Esophagus (tissue), 2 donors: ENCODE results near the gene LRATD1. TPM values are rescaled to one million over a fixed set of nuclear protein-coding genes. Genes with fewer than 3 reads are reported as not detected.

Experiments used
- H3K27ac ChIP-seq, 2 donors: one replicate each; pipeline ENCODE4 v1.5.1; 2013; ENCODE audit warnings: low read depth in 2 of 2, mild to moderate bottlenecking in 2 of 2, inconsistent platforms in 1 of 2, low read length in 1 of 2, moderate library complexity in 1 of 2
- H3K27me3 ChIP-seq, 2 donors: one replicate each; pipeline ENCODE4 v1.6.1; 2013; ENCODE audit warnings: low read length in 2 of 2, control low read depth in 1 of 2, mild to moderate bottlenecking in 1 of 2; ENCODE audit not compliant: insufficient read depth in 2 of 2, control insufficient read depth in 1 of 2
- H3K36me3 ChIP-seq, 2 donors: one replicate each; pipeline ENCODE4 v1.6.1; 2013; ENCODE audit warnings: low read length in 1 of 2; ENCODE audit not compliant: control insufficient read depth in 2 of 2, insufficient read depth in 2 of 2
- H3K4me1 ChIP-seq, 2 donors: one replicate each; pipeline ENCODE4 v1.6.1; 2013; ENCODE audit warnings: low read length in 1 of 2; ENCODE audit not compliant: control insufficient read depth in 2 of 2, insufficient read depth in 2 of 2
- H3K4me3 ChIP-seq, 2 donors: one replicate each; pipeline ENCODE4 v1.5.1; 2013; ENCODE audit warnings: low read length in 2 of 2, mild to moderate bottlenecking in 2 of 2, low read depth in 1 of 2, moderate library complexity in 1 of 2
- H3K9me3 ChIP-seq, 2 donors: one replicate each; pipeline ENCODE4 v1.6.1; 2013; ENCODE audit warnings: mild to moderate bottlenecking in 2 of 2, low read depth in 1 of 2, low read length in 1 of 2, moderate library complexity in 1 of 2; ENCODE audit not compliant: control insufficient read depth in 2 of 2, insufficient read depth in 1 of 2
- WGBS, 2 donors: extraction: QIAGEN DNeasy Blood & Tissue Kit; methylation state at CpG; one replicate each; pipeline ENCODE4 v1.1.7; 2013; 5-methylcytosine and 5-hydroxymethylcytosine counted together
- polyA plus RNA-seq, 2 donors: library from polyadenylated mRNA; stranded (reverse); fragments of 200-250 nt; gene quantifications; one replicate each; pipeline ENCODE4 v1.2.3, GENCODE V29; 2013
- donor health status: healthy with polysubstance abuse.
- donor health status: Bipolar disorder and iron deficiency.

LRATD1 gene
- polyA plus RNA-seq, 2 donors, result 23.1 to 25.8 TPM

DNA sequence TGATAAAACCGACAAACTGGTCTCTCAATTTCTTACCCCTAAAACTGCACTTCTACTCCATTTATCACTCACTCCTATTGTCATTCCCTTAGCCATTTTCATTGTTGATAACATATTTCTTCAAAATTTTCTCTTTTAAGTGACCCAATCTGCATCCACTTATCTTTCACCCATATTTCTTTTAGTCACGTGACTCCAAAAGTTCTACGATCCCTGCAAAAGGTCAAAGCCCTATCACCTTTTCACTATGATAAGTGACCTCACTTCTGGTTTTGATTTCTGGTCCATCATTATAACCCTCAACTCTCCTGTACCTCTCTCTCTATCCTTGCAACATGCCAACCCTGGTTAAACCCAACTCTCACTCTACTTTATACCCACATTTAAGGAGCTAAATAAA, 49.1 kb downstream of the LRATD1 start:
- Histone ChIP-seq H3K36me3 (no peaks in the 10 kb centered on the region), H3K9me3 (no peaks in the 10 kb centered on the region), H3K4me1 (no peaks in the 10 kb centered on the region), H3K4me3 (no peak overlapping the region), H3K27ac (no peak overlapping the region), H3K27me3 (no peaks in the 10 kb centered on the region)
- 91 to 94% methylated on average over 3 of the region's 3 CpGs for WGBS, 2 donors
